CD4-positive, alpha-beta T cell treated with Interleukin-6 at 100 ng/mL for 8 hours (primary cell): ENCODE results near the gene FAM83G.
"Not testable (repeated sequence)": the region's sequence is repeated elsewhere in the genome, so short reads cannot be mapped to it uniquely, and the experiment has no call there.

ENCODE experiments used
- DNase-seq: peaks from one replicate; pipeline ENCODE4 v3.0.0-alpha.2; 2020; ENCODE audit warnings: mixed read lengths, low spot score

Gene FAM83G

GRCh38 chr17:18967916-18968315 lies 36.6 kb downstream of the FAM83G start:
- DNase-seq = no peak

- DNase-seq = no peak
These were observed 37.5 kb downstream of the FAM83G start for GRCh38 chr17:18966831-18967624.

GRCh38 chr17:18965530-18966236 lies 38.9 kb downstream of the FAM83G start:
- no peak for DNase-seq

GRCh38 chr17:18964550-18964949 lies 40.0 kb downstream of the FAM83G start:
- DNase-seq = no peak

- DNase-seq = no peak
These were observed 40.6 kb downstream of the FAM83G start for GRCh38 chr17:18964018-18964351.

GRCh38 chr17:18963126-18964017 lies 41.2 kb downstream of the FAM83G start:
- DNase-seq = no peak

- DNase-seq = no peak
These were observed 42.1 kb downstream of the FAM83G start for GRCh38 chr17:18962494-18962815.

- no peak for DNase-seq
These were observed 42.7 kb downstream of the FAM83G start for GRCh38 chr17:18961634-18962493.

- DNase-seq = peak; percentile 72
These were observed 43.6 kb downstream of the FAM83G start for GRCh38 chr17:18960803-18961511.

- DNase-seq = no peak
These were observed 44.3 kb downstream of the FAM83G start for GRCh38 chr17:18960241-18960665.

GRCh38 chr17:18959845-18960240 lies 44.7 kb downstream of the FAM83G start:
- DNase-seq = no peak

GRCh38 chr17:18959071-18959844 lies 45.3 kb downstream of the FAM83G start:
- no peak for DNase-seq

- DNase-seq = no peak
These were observed 46.0 kb downstream of the FAM83G start for GRCh38 chr17:18958611-18959010.

- DNase-seq = no peak
These were observed 46.7 kb downstream of the FAM83G start for GRCh38 chr17:18957831-18958230.

GRCh38 chr17:18956581-18956980 lies 48.0 kb downstream of the FAM83G start:
- no peak for DNase-seq

GRCh38 chr17:18956021-18956420 lies 48.5 kb downstream of the FAM83G start:
- DNase-seq = not testable (repeated sequence)

- DNase-seq = no peak
These were observed 49.6 kb downstream of the FAM83G start for GRCh38 chr17:18955009-18955408.

GRCh38 chr17:18954321-18954720 lies 50.2 kb downstream of the FAM83G start:
- DNase-seq = no peak

GRCh38 chr17:18953231-18953728 lies 51.3 kb downstream of the FAM83G start:
- DNase-seq = no peak
